GM21367 (cell line): ENCODE results near the gene MAFB.

Experiments
- ATAC-seq: cut with Tn5 transposase; IDR thresholded peaks from one replicate; pipeline ENCODE4 v1.9.1; 2021; ENCODE audit not compliant: unreplicated experiment

MAFB gene

DNA sequence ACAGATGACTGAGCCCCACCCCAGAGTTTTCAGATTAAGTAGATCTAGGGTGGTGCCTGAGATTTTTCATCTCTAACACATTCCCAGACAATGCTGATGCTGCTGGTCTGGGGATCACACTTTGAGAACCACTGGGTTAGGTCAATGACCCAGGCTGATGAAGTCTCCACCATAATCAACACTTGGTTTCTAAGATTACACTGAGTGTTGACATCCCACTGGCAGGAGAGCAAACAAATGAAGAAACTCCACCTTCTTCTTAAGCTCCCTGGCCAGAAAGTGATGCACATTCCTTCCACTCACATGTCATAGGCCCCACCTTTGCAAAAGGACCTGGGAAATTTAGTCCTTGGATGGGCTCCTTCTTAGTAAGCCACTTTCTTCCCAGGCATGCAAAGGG, 53.1 kb downstream of the MAFB start:
- ATAC-seq = no peak
